Left ventricle myocardium inferior (tissue), 1 donor: ENCODE data around the gene NEK10. TPM values are rescaled to one million over a fixed set of nuclear protein-coding genes. Genes with fewer than 3 reads are reported as not detected.

Experiments
- DNase-seq: peaks from one replicate; pipeline ENCODE4 v3.0.0-alpha.2; 2020
- H3K27ac ChIP-seq: fragments of 200-600 bp; replicated peaks from 2 replicates; pipeline ENCODE4 v1.8.0; 2021
- H3K27me3 ChIP-seq: fragments of 200-600 bp; 2 replicates; pipeline ENCODE4 v1.8.0; 2021; ENCODE audit warnings: low read depth
- H3K36me3 ChIP-seq: fragments of 200-600 bp; 2 replicates; pipeline ENCODE4 v1.8.0; 2021
- H3K4me1 ChIP-seq: fragments of 200-600 bp; 2 replicates; pipeline ENCODE4 v1.8.0; 2021
- H3K4me3 ChIP-seq: fragments of 200-600 bp; 2 replicates; pipeline ENCODE4 v1.8.0; 2021; ENCODE audit warnings: mild to moderate bottlenecking, moderate library complexity
- H3K9me3 ChIP-seq: fragments of 200-600 bp; replicated peaks from 2 replicates; pipeline ENCODE4 v1.8.0; 2021
- intact Hi-C: fragments of 100-400 bp; cut with micrococcal nuclease; formaldehyde crosslinking; loops from one replicate; pipeline ENCODE4 v1.11.0; 2022
- total RNA-seq: library from RNA; stranded (reverse); fragmentation: NEBNext Ultra II Directional; extraction: Animal tissue kit (Norgen Biotek cat#: 25700); gene quantifications from one replicate; pipeline ENCODE4 v1.2.1, GENCODE V29; 2021
- TF ChIP-seq, protein P1 (sequence below): fragments of 200-600 bp; IDR thresholded peaks from 2 replicates; pipeline ENCODE4 v1.8.0; 2021; ENCODE audit warnings: antibody characterized with exemption, mild to moderate bottlenecking, borderline replicate concordance
- donor health status: DM: no; HTN: yes; CAD: no; lungs with severe emphysema.

The NEK10 gene
- total RNA-seq, 1 donor from 2014 or later, result 11.5 TPM

DNA sequence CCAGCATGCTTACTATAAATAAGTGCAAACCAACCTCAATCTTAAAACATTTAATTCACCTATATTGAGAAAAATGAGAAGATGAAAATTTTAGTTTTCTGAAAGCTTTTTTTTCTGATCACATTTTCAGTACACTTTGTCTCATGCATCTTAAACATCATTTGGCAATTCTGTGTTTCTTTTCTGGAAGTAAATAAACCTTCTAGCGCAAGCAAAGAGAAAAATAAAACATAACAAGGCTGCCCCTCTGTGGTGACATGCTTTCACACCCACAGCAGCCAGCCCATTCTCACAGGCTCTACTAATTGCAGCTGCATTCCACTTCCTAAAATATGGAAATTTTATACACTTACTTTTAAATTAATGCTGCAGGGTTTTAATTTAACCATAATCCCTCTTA is 90.1 kb downstream of the NEK10 start:
- no peaks in the 10 kb centered on the region for H3K27me3 ChIP-seq
- no peak for DNase-seq
- no peak overlapping the region for H3K27ac ChIP-seq
- no peak overlapping the region for H3K4me3 ChIP-seq
- H3K9me3 ChIP-seq, result no peaks in the 10 kb centered on the region
- H3K4me1 ChIP-seq, result peaks cover 13% of the 10 kb centered on the region
- intact Hi-C loops, result loop anchor here (10.0 kb wide), 1 partner anchor 144 kb away; no protein-coding TSS in a partner anchor
- H3K36me3 ChIP-seq, result no peaks in the 10 kb centered on the region
- TF ChIP-seq, protein P1, sequence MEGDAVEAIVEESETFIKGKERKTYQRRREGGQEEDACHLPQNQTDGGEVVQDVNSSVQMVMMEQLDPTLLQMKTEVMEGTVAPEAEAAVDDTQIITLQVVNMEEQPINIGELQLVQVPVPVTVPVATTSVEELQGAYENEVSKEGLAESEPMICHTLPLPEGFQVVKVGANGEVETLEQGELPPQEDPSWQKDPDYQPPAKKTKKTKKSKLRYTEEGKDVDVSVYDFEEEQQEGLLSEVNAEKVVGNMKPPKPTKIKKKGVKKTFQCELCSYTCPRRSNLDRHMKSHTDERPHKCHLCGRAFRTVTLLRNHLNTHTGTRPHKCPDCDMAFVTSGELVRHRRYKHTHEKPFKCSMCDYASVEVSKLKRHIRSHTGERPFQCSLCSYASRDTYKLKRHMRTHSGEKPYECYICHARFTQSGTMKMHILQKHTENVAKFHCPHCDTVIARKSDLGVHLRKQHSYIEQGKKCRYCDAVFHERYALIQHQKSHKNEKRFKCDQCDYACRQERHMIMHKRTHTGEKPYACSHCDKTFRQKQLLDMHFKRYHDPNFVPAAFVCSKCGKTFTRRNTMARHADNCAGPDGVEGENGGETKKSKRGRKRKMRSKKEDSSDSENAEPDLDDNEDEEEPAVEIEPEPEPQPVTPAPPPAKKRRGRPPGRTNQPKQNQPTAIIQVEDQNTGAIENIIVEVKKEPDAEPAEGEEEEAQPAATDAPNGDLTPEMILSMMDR, result peak; percentile 56

GRCh38 chr3:27278383-27279055 is 90.7 kb downstream of the NEK10 start:
- Histone ChIP-seq H3K9me3 (no peaks in the 10 kb centered on the region), H3K4me1 (peaks cover 13% of the 10 kb centered on the region), H3K4me3 (no peak overlapping the region), H3K27me3 (no peaks in the 10 kb centered on the region), H3K27ac (no peak overlapping the region), H3K36me3 (no peaks in the 10 kb centered on the region)
- DNase-seq, result no peak
- intact Hi-C loops, result loop anchor here (10.0 kb wide), 1 partner anchor 144 kb away; no protein-coding TSS in a partner anchor
- TF ChIP-seq, protein P1, result no peak

DNA sequence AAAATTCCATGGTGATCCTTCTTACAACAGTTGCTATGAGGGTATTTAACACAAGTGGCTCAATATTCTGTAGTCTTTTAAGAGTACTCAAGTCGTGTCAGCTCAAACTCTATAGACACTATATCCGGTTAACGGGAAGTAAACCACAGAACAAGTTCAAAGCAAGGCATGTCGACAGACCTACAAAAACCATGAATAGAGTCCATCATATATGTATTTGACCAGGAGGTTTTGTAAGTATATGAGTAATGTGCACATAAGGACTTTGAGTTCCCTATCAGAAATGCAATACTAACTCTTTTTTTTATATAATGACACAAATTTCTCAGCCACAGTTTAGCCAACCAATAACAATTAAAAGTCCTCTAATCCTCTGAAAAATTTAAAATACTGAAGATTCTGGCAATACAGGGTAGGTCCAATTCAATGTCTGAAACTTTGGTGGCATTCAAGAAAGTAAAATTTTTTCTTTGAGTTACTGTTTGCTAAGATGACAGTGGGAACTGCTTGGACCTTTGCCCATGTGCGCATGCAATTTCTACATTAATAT is 93.7 kb downstream of the NEK10 start:
- TF ChIP-seq, protein P1, result no peak
- H3K27ac ChIP-seq, result no peak overlapping the region
- intact Hi-C loops, result loop anchor here (10.0 kb wide), 1 partner anchor 141 kb away; no protein-coding TSS in a partner anchor

DNA sequence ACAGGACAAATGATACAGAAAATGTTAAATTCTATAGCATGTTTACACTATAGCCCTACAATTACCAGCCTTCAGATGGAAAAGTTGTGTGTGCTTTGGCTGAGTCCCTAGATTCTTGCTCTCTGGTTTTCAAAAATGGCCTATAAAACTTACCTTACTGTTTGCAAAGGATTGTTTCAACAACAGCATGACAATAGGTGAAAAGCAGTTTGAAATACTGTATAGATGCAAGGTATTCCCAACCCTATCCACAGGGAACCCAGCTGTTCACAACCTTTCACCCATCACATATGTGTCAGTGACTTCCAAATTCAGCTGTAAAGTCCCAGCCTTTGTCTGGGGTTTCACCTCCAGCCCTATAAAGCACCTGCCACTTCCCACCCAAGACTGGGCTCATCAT is 97.3 kb downstream of the NEK10 start:
- no peaks in the 10 kb centered on the region for H3K4me1 ChIP-seq
- no peak overlapping the region for H3K4me3 ChIP-seq
- no peak for DNase-seq
- peaks cover 7% of the 10 kb centered on the region for H3K9me3 ChIP-seq
- H3K27ac ChIP-seq, result no peak overlapping the region
- H3K27me3 ChIP-seq, result no peaks in the 10 kb centered on the region
- intact Hi-C loops, result loop anchor here (10.0 kb wide), 1 partner anchor 137 kb away; no protein-coding TSS in a partner anchor
- TF ChIP-seq, protein P1, result no peak
- H3K36me3 ChIP-seq, result no peaks in the 10 kb centered on the region

More for the DNA sequence above, 93.7 kb downstream of the NEK10 start:
- Histone ChIP-seq H3K36me3 (no peaks in the 10 kb centered on the region), H3K27me3 (no peaks in the 10 kb centered on the region), H3K4me3 (no peak overlapping the region), H3K4me1 (peaks cover 13% of the 10 kb centered on the region), H3K9me3 (no peaks in the 10 kb centered on the region)
- DNase-seq, result no peak

GRCh38 chr3:27254896-27255295 is 114.3 kb downstream of the NEK10 start:
- H3K27ac ChIP-seq, result no peak overlapping the region
- H3K27me3 ChIP-seq, result no peaks in the 10 kb centered on the region
- intact Hi-C loops, result no loop called here
- H3K4me3 ChIP-seq, result no peak overlapping the region
- TF ChIP-seq, protein P1, result no peak
- no peaks in the 10 kb centered on the region for H3K4me1 ChIP-seq
- no peak for DNase-seq
- no peaks in the 10 kb centered on the region for H3K36me3 ChIP-seq
- H3K9me3 ChIP-seq, result peaks cover 8% of the 10 kb centered on the region
